ENCODE measurements around the gene MOSPD2. TPM values are rescaled to one million over a fixed set of nuclear protein-coding genes. Genes with fewer than 3 reads are reported as not detected.

Gene MOSPD2
- total RNA-seq, 1 donor from 2014 or later = 13.9 TPM

DNA sequence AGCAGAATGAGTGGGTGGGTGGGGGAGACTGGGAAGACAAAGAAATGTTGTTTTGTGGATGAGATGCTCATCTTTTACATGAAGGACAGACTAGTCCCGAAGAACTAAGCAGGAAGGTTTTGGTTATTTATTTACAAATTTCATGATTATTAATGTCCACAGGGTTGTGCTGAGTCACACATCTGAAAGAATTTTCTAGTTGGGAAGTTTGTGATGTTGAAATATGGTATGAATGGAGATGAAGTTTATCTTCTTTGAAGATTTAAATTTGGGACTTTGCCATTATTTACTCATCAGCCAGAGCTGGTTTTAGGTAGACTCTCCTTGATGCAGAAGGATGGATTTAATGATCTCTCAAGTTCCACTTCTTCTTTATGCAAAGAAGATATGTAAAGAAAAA is 75.5 kb downstream of the MOSPD2 start:
- H3K4me1 ChIP-seq (ENCODE audit: insufficient read depth, low read length) = no peaks in the 10 kb centered on the region
- no peak overlapping the region for H3K4me2 ChIP-seq (ENCODE audit: low read length)
- DNase-seq (ENCODE audit: low read depth) = no peak
- Mint-ChIP-seq H3K9me3 (ENCODE audit: unreplicated experiment) (no peaks in the 10 kb centered on the region), H3K4me3 (ENCODE audit: unreplicated experiment) (no peak overlapping the region), H3K27me3 (ENCODE audit: low read depth, unreplicated experiment) (no peaks in the 10 kb centered on the region), H3K27ac (ENCODE audit: unreplicated experiment) (no peak overlapping the region), H3K4me1 (ENCODE audit: low read depth, unreplicated experiment) (no peaks in the 10 kb centered on the region), H3K36me3 (ENCODE audit: low read depth, unreplicated experiment) (no peaks in the 10 kb centered on the region)
- H3K9ac ChIP-seq (ENCODE audit: low read length) = no peak overlapping the region
- H3K27ac ChIP-seq (ENCODE audit: low read depth, low read length) = no peak overlapping the region
- no peaks in the 10 kb centered on the region for H3K27me3 ChIP-seq (ENCODE audit: insufficient read depth, low read length)
- H2AFZ ChIP-seq (ENCODE audit: low read depth, low read length) = no peak overlapping the region
- TF ChIP-seq EZH2 (IDR thresholded peaks at IDR 0.05; ENCODE audit: insufficient read depth, low read length) = no peak
- TF ChIP-seq, protein P1, sequence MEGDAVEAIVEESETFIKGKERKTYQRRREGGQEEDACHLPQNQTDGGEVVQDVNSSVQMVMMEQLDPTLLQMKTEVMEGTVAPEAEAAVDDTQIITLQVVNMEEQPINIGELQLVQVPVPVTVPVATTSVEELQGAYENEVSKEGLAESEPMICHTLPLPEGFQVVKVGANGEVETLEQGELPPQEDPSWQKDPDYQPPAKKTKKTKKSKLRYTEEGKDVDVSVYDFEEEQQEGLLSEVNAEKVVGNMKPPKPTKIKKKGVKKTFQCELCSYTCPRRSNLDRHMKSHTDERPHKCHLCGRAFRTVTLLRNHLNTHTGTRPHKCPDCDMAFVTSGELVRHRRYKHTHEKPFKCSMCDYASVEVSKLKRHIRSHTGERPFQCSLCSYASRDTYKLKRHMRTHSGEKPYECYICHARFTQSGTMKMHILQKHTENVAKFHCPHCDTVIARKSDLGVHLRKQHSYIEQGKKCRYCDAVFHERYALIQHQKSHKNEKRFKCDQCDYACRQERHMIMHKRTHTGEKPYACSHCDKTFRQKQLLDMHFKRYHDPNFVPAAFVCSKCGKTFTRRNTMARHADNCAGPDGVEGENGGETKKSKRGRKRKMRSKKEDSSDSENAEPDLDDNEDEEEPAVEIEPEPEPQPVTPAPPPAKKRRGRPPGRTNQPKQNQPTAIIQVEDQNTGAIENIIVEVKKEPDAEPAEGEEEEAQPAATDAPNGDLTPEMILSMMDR (IDR thresholded peaks at IDR 0.05; ENCODE audit: insufficient read depth, low read depth, low read length) = no peak
- H3K79me2 ChIP-seq (ENCODE audit: insufficient read depth, low read length) = no peaks in the 10 kb centered on the region
- H3K4me3 ChIP-seq (ENCODE audit: insufficient read depth, low read depth, low read length) = no peak overlapping the region
- no peaks in the 10 kb centered on the region for H3K9me3 ChIP-seq (ENCODE audit: insufficient read depth, low read depth, low read length)
- H4K20me1 ChIP-seq (ENCODE audit: insufficient read depth, low read length) = no peaks in the 10 kb centered on the region
- peak; percentile 66 for FAIRE-seq
- H3K36me3 ChIP-seq (ENCODE audit: insufficient read depth, low read length) = no peaks in the 10 kb centered on the region

DNA sequence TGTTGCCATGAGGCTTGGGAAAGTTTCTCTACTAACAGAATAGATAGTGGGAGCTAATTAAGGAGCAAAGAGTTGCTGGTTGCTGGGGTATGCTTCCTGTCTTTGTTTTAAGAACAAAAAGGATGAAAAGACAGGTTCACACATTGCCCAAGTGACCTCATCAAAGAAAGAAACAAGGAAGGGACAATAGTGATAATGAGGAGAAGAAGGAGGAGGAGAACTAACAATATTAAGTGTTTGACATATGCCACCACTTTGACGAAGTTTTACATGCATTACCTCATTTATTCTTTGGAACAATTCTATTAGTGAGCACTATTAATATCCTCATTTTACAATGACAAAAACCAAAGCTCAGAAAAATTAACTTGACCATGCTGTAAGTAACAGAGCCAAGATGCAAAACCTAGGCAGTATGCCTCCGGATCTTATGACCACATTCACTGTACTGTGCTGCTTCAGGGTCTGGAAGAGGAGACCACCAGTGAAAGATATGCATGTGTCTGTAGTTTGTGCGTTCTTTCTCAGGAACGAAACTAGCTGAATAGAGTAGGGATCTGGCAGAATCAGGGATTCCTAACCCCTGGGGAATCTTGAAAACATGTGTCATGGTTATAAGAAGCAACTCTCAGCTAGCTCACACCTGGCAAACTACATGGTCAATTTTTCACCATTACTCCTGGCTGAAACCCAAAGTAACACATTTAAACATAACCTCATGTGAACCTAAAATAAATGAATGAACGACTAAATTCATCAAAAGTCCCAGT is 83.8 kb downstream of the MOSPD2 start:
- H3K27ac ChIP-seq (ENCODE audit: low read depth, low read length) = no peak overlapping the region
- peaks cover 8% of the 10 kb centered on the region for H3K4me1 Mint-ChIP-seq (ENCODE audit: low read depth, unreplicated experiment)
- no peak overlapping the region for H3K9ac ChIP-seq (ENCODE audit: low read length)
- H3K4me2 ChIP-seq (ENCODE audit: low read length) = no peak overlapping the region
- FAIRE-seq = peak; percentile 26
- no peaks in the 10 kb centered on the region for H3K27me3 ChIP-seq (ENCODE audit: insufficient read depth, low read length)
- H3K27ac Mint-ChIP-seq (ENCODE audit: unreplicated experiment) = no peak overlapping the region
- H3K4me1 ChIP-seq (ENCODE audit: insufficient read depth, low read length) = no peaks in the 10 kb centered on the region
- H3K79me2 ChIP-seq (ENCODE audit: insufficient read depth, low read length) = no peaks in the 10 kb centered on the region
- DNase-seq (ENCODE audit: low read depth) = no peak
- no peak overlapping the region for H3K4me3 ChIP-seq (ENCODE audit: insufficient read depth, low read depth, low read length)
- no peaks in the 10 kb centered on the region for H3K9me3 ChIP-seq (ENCODE audit: insufficient read depth, low read depth, low read length)
- no peaks in the 10 kb centered on the region for H3K9me3 Mint-ChIP-seq (ENCODE audit: unreplicated experiment)
- no peak overlapping the region for H2AFZ ChIP-seq (ENCODE audit: low read depth, low read length)
- H3K27me3 Mint-ChIP-seq (ENCODE audit: low read depth, unreplicated experiment) = no peaks in the 10 kb centered on the region
- H3K36me3 Mint-ChIP-seq (ENCODE audit: low read depth, unreplicated experiment) = no peaks in the 10 kb centered on the region
- H4K20me1 ChIP-seq (ENCODE audit: insufficient read depth, low read length) = no peaks in the 10 kb centered on the region
- H3K4me3 Mint-ChIP-seq (ENCODE audit: unreplicated experiment) = no peak overlapping the region
- TF ChIP-seq EZH2 (IDR thresholded peaks at IDR 0.05; ENCODE audit: insufficient read depth, low read length) = no peak
- TF ChIP-seq, protein P1 (IDR thresholded peaks at IDR 0.05; ENCODE audit: insufficient read depth, low read depth, low read length) = no peak
- no peaks in the 10 kb centered on the region for H3K36me3 ChIP-seq (ENCODE audit: insufficient read depth, low read length)

Measured in astrocyte (in vitro differentiated cells and primary cell).